Stimulated activated CD4-positive, alpha-beta T cell treated with anti-CD3 and anti-CD28 coated beads, Interleukin-4, amount 100 ng/mL, for 1 hour (primary cell): Measurements from ENCODE around the gene EPN2.

Experiments used
- DNase-seq: peaks from one replicate; pipeline ENCODE4 v3.0.0-alpha.2; 2020

EPN2 gene

DNA sequence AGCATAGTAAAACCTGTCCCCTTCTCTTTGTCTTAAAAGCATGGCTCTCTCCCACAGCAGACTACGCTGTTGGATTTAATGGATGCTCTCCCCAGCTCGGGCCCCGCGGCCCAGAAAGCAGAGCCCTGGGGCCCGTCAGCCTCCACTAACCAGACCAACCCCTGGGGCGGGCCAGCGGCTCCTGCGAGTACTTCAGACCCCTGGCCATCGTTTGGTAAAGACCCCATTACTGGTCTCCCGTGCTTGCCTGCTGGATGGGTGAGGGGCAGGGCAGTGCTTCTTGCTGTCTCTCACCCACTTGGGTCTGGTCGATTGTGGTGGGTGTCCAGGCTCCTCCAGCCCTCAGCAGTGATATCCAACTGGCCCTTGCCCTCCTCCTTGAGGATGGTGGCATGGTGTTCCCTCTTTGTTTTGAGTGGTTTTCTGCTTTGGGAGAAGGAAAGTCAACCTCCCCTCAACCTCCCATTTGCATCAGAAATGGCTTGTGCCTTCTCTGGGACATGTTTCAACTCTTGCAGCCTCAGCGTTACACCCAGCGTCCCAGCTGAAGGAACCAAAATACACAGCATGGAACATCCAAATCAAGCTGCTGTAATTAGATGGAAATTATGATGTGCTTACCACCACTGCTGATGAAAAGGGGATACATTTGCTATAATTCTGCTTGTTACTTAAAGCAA lies 76.0 kb downstream of the EPN2 start:
- no peak for DNase-seq

DNA sequence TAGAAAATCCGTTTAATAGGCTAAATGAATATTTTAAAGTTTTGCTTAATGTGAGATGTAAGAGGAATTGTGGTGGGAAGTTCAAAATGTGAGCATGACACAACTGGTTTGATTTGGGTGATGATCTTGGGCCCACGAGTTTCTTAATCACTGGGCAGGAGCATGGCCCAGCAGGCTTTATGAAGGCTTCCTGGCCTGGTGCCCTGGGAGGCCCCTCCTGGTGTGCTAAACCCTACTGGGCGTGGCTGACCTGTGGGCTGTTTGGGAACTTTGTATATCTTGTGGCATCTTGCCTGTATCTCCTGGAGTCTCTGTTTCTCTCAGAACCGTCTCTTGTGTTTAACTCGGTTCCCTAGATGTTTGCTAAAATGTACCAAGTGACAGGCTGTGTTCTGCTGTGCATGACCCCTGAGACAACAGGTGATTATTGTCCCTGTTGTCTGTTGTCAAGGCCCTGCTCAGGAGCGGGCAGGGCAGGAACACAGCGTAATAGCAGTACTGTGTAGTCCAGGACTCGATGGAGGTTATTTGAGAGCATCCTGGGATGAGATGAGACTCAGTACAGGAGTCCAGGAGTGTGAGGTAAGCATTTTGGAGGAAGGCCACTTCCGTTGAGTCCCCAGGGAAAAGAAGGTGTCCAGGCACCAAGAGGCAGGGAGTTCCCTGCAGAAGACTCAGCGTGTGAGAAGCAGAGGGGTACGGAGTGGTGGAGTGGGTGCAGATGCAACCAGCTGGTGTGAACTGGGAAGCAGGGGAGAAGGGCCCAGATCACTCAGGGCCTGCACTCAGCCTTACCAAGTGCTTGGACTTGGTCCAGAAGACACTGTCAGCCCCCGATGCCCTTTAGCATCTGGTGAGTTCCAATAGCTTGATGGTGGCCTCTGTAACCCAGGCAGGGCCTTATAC lies 76.8 kb downstream of the EPN2 start:
- DNase-seq = no peak

DNA sequence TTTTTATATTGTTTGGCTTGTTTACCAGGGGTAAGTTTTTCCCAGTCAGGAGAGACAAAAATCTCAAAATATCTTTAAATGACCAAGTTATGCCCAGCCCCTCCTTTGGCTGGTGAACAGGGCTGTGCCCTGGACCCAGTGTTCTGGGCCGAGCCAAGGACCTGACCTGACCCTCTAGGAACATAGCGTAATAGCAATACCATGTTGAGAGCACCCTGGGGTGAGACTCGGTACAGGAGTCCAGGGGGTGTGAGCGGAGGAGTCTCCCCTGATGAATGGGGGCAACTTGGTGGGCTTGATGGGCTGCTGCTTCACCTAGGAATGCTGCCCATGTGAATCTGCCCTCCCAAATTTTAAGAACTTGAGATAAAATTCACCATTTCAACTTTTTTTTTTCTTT lies 77.9 kb downstream of the EPN2 start:
- DNase-seq = no peak

DNA sequence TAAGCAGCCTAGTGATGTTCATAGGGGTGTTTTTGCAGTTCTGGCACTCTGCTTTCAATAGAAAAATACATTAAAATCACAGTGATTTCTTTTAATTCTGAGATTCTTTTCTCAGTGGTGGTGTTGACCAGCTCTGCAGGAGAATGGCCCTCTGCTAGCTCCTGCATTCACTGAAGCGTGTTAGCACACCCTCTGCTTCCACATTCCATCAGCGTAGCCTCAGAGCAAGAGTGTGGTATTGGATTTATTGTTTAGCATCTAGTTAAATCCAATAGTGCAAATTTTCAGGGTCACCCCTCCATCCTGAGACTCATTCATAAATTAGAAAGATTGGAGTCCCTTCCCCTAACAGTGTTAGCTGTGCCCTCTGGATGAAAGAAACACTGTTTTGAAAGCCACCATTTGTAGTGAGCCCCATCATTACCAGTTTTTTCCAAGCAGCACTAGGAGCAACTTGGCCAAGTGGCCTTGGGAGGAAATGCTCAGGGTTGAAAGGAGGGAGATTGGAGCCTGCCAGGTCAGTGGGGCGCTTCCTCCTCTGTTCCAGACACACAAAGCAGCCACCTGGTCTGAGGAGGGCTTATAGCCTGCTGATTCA lies 79.7 kb downstream of the EPN2 start:
- no peak for DNase-seq

DNA sequence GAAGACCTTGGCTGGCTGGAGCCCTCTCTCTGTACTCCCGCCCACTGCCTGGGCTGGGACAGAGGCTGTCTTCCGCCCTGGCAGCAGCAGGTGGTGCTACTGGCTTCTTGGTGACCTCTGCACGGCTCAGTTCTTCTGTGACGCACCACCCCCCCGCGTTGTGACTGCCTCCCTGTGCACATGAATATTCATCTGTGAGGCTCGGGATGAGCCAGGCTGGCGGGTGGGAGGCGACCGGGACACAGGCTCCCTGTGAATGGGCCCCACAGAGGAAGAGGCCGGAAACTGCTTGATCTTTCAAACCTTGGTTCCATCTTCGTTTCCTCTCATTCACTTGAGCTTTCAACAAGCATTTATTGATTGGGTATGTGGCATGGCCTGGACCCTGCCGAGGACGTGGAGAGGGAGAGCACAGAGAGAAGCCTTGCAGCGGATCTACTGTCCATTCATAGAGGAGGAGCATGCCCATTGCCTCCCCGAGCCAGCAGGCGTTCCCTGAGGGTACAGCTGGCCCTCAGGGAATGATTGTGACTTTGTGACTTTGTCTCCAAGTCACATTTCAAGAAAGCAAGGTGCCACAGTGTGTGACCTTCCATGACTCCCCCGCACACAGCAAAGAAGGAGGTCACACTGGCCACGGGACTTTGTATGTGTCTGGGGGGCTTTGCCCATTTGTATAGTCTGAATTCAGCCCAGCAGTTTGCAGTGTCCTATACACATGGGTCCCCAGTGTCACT lies 80.4 kb downstream of the EPN2 start:
- no peak for DNase-seq

DNA sequence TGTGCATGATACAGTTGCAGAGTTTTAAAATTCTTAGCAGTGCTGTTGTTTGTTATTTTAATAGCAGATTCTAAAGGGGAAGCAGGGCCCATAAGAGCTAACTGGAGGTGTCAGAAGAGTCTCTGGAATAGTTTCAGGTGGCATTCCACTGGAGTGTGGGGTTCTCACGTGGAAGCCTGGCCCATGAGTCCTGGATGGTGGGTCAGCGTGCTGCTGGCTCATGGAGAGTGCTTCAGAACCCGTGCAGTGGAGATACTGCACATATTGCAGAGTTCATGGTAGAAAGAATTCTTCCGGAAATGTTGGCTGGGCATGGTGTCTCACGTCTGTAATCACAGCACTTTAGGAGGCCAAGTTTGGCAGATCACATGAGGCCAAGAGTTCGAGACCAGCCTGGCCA lies 81.4 kb downstream of the EPN2 start:
- no peak for DNase-seq

DNA sequence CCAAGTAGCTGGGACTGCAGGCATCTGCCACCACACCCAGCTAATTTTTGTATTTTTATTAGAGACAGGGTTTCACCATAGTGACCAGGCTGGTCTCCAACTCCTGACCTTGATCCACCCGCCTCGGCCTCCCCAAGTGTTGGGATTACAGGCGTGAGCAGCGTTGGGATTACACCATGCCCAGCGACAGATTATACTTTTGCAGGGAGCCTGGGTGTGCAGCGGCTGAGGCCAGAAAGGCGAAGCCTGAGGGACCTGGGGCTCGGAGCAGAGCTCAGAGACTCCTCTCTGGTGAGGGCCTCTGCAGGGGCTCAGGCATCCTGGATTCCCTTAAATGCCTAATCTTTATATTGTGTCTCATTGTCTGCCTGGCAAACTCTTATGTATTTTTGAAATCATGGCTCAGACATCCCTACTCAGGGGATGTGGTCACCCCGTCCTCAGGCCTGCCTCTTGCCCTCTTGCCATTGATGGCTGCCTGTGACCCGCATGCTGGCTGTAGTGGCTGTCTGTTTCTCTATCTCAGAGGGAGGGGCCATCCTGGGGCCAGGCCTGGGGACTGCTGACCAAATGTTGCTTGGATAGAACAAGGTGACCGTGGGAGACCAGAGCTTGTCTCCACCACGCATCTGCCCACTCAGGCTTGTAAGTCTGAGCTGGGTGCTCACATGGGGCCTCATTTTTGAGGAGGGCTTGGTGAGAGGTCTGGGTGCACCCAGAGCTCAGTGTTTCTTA lies 82.8 kb downstream of the EPN2 start:
- DNase-seq = no peak

DNA sequence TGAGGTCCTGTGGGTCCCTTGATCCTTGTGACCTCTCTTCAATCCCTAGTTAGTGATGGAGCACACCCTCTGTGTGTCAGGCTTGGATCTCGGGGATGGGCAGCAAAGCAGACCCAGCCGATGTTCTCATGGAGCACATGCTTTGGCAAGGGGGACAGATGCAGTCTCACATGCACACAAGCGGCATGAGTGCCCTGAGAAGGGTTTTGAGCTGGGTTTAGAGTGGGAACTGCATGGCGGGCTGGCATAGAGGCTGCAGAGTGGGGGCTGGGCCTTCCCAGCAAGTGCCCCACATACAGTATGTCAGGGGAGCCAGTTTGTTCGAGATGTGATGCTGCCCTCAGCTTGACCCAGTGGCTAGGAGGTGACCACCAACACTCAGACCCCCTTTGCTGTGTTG lies 83.7 kb downstream of the EPN2 start:
- DNase-seq = no peak

DNA sequence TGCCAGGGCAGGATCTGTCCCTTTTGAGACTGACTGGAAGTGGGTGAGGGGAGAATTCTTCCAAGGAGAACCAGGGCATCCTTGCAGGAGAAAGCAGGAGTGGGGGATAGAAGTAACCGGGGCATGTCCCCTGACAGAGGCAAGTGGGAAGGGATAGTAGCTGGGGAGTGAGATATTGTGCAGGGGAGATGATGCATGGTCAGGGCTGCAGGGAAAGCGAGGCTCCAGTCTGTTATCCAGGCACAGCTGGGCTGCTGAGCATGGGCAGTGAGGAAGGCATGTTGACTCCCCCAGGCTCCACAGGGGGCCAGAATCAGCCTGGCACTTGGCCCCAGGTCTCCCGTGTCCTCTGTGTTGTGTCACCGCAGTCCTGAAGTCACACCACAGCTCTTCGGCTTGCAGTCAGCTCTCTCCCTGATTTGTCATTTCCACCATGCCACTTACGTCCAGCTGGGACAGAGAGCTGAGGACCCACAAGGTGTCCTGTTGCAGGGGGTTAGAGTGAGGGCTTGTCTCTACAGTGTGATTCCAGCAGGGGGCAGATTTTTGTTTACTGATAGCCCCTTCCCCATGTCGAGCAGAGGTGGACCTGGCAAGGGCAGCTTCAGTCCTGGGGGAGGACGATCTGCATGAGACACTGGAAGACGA lies 84.4 kb downstream of the EPN2 start:
- DNase-seq = no peak

DNA sequence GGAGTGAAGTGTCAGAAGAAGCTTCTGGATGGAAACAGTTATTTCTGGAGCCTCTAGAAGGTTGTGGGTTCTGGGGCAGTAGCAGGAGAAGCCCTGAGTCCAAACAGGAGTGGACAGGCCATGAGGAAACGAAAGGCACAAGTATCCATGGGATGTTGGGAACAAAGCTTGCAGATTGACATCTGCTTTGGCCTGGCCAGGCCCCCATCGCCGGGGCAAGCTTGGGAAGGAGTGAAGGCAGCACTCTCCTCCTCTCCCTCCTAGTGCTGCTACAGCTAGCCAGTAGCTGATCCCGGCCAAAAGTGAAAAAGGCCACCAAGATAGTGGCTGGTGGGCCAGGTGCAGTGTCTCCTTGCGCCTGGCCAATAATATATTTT lies 85.0 kb downstream of the EPN2 start:
- no peak for DNase-seq

DNA sequence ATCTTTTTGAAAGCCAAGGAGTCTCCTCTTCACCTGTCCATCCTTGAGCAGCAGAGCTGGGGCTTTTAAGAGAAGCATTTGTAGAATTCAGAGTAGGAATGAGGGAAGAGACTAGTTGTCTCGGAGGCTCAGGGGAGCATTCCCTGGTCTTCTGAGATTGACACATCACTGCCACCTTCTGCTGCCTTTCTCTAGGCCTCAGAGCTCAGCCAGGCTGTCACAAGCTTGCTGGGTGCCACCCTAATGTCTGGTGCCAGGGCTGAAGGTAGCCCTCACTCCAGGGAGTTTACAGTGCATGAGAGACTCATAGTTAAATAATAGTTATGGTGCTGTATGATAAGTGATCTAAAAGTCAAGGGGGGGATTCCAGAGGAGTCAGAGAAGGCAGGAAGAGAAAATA lies 85.7 kb downstream of the EPN2 start:
- no peak for DNase-seq

DNA sequence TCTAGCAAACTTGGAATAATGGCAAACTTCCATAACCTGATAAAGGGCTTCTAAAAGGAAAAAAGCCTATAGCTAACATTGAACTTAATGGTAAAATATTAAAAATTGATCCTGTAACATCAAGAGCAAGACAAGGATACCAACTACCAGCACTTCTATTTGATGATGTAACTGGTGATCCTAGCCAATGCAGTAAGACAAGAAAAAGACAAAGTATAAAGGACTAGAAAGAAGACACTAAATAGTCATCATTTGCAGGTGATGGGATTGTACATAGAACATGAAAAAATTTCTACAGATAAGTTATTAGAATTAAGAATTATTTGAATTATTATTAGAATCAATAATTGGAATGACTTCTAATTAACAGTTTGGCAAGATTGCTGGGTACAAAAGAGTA lies 88.4 kb downstream of the EPN2 start:
- DNase-seq = no peak

DNA sequence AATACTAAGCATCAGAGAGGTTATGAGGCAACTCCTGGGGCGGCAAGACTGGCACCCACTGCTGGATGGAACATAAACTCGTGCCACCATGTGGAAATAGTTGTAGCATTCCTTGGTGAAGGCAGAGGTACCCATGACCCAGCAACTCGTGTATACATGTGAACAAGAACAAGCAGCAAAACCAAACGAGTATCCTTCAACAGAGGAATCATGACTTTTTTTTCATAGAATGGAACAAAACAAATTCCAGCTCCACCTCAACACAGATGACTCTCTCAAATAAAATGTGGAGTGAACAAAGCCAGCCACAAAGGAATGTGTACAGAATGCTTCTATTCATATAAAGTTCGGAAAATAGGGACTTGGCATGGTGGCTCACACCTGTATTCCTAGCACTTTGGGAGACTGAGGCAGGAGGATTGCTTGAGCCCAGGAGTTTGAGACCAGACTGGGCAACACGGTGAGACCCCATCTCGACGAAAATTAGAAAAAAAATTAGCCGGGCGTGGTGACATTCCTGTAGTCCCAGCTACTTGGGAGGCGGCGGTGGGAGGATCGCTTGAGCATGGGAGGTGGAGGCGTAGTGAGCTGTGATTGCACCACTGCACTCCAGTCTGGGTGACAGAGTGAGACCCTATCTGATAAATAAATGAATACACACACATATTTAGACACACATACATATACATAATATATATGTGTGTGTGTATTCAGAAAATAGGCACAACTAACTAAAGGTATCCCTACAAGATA lies 90.0 kb downstream of the EPN2 start:
- DNase-seq = no peak

DNA sequence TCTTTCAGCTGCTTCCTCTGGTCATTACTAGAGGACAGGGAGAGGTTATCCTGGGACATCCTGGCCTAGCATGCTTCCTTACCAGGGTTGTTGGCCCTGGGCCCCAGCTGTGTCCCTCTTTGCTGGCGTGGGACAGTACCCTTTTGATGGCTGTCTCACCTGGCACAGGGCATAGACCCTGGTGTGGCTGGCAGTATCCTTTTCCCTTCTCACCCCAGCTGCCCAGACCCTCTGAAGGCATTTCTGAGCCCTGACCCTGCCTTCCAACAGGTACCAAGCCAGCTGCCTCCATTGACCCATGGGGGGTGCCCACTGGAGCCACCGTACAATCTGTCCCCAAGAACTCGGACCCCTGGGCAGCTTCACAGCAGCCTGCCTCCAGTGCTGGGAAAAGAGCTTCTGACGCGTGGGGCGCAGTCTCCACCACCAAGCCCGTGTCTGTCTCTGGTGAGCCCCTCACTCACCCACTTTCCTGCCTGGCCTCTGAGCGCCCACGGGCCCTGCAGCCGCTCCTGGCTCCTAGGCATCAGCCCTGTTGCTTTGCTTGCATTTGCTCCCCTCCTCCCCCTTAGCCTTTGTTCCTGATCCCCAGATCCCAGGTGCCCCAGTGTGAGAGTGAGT lies 91.4 kb downstream of the EPN2 start:
- no peak for DNase-seq

DNA sequence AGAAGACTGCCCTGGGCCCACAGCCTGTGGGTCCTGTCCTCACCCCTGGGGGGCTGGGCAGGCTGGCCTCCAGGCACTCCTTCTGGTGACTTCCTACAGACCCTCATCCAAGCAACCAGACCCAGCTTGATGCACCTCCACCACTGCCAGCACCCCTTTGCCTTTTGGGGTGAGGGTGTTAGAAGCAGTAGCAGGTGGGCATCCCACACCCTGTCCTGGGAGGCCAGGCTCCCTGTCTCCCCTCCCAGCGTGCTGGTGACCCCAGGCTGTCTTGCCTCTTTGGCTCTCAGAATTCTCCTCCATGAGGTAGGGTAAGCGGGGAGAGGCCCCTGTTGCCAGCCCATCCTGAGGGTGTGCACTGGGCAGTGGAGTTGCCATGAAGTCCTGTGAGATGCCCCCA lies 92.0 kb downstream of the EPN2 start:
- DNase-seq = no peak

DNA sequence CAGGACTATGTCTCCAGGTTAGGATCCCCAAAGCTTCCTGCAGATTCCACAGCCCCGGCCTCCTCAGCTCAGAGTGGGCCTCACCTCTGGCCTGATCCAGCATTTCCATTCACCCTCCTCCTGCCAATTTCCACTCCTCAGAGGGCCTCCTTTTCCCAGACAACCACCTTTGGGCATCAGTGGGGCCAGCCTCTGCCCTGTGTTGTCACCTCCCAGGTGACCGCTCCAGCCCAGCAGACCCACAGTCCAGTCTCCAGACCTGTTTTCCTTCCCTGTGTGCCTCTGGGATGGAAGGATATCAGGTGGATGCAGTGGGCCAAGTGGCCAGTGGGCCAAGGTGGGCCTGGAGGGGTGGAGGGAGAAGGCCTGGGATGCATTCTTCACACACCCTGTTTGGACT lies 92.7 kb downstream of the EPN2 start:
- no peak for DNase-seq

DNA sequence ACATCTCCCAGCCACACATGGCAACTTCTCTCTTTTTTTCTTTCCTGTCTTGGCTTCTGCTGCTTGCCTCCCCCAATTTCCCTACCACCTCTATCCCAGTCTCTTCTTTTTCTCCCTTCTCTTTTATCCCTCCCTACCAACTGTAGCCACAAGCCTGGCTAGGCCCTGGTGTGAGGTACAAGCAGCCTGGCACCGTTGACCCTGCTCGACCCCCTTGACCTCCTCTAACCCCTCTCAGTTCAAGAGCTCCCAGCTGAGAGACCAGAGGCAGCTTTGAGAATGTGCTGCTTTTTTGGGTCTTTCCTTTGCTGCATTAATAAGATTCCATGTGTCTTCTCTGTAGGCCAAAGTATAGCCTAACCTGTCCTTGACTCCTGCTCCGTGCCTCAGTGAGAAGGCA lies 93.1 kb downstream of the EPN2 start:
- DNase-seq = no peak

DNA sequence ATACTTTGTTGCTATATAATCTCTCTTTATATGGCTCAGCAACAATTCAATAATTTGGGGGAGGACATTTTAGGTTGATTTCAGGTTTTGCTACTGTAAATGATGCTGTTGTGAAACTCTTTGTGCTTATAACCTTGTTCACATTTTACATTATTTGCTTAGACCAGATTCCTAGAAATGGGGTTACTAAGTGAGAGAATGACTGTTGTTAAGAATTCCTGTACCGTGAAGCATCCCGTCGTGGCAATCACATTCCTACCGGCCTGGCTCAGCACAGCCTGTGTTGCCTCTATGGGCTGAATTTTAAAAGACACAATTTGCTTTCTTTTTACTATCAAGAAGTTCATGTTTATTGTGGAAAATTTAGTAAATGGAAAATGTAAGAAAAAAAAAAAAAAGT lies 94.0 kb downstream of the EPN2 start:
- DNase-seq = no peak

DNA sequence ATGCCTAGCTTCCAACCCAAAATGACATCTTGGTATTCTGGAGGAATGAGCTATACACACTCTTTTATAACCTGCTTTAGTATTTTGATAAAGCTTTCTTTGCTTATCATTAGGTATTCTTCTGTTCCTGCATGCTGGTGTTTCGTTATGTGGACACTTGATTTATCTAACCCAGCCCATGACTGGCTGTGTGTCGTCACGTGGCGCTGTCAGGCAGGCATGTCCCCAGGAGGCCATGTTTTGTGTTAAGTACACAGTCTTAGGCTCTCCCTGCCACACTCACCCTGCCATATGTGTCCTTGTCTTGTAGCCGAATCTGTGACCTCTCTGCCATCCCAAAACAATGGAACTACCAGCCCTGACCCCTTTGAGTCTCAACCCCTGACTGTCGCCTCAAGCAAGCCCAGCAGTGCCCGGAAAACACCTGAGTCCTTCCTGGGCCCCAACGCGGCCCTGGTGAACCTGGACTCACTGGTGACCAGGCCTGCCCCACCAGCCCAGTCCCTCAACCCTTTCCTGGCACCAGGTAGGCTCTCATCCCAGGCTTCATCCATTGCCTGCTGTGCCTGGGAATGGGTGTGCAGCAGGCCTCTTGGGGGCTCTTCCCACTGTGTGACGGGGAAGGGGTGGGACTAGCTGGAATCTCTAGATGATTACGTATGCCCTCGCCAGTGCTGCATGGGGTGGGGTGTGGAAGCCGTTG lies 94.5 kb downstream of the EPN2 start:
- no peak for DNase-seq

DNA sequence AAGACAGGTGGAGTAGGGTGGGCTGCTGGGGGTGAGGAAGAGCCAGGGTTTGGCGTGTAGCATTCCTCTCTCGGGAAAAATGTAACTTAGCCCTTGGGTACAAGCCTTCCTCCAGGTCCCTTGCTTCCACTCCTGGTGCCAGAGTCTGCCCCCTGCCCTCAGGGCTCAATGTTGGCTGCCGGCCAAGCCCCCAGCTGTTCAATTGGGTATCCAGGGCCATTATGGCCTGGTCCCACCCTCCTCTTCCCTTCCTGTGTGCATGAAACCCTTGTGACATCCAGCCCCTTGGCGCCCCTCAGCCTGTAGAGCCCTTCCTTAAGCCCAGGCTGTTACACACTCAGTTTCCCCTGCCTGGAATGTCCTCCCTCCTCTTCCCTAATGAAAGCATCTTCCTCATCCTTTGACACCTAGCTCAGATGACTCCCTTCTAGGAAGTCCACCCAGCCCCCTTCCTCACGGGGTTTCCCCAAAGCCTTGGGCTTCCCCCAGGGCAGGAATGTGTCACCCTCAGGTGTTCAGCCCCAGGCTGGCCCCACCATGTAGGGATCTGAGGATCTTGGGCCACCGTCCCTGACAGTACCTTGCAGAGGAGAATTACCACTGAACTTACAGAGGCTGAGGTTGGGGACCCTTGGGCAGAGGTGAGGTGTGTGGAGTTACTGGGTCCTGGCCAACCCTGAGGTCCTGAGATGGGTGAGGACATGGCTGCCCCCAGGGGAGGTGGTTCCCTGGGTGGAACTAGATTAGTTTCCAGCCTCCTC lies 95.4 kb downstream of the EPN2 start:
- DNase-seq = no peak
